Muscle of back (tissue), 13 donors: Measurements from ENCODE around the gene EFEMP2. TPM values are rescaled to one million over a fixed set of nuclear protein-coding genes. Genes with fewer than 3 reads are reported as not detected.

Experiments
- DNase-seq, 3 donors: peaks; one replicate each; pipeline versions ENCODE4 v3.0.0 to v3.0.0-alpha.2; 2013
- long read RNA-seq, 9 donors: transcript quantifications; one replicate each; lab custom pipeline, GENCODE V29; 2026
- polyA plus RNA-seq, 10 donors: library from polyadenylated mRNA; unstranded; fragments of 120-200 nt; gene quantifications; one replicate each; pipeline ENCODE4 v1.2.1, GENCODE V29; 2013; ENCODE audit not compliant: insufficient read length in 10 of 10

EFEMP2 gene
- polyA plus RNA-seq, result 100 to 1,000 TPM in 5 of 10 donors, 10 to 100 TPM in 5; 83.5 to 137 (median 101) TPM
- long read RNA-seq, donor 1, transcript EFEMP2-201 (11 exons, 2,034 nt), result major isoform, 19 of 42 reads
- long read RNA-seq, donor 1, transcript EFEMP2-217 (12 exons, 1,813 nt), result minor isoform, 5 of 42 reads
- long read RNA-seq, donor 1, transcript EFEMP2-212 (3 exons, 811 nt), result minor isoform, 5 of 42 reads
- long read RNA-seq, donor 1, partial matches to known transcripts, result 12 of 42 reads
- long read RNA-seq, donor 1, other reads (novel, unspliced or antisense), result 0 of 42 reads
- long read RNA-seq, donor 2, transcript EFEMP2-201 (11 exons, 2,034 nt), result major isoform, 21 of 35 reads
- long read RNA-seq, donor 2, partial matches to known transcripts, result 8 of 35 reads
- long read RNA-seq, donor 2, other reads (novel, unspliced or antisense), result 0 of 35 reads
- long read RNA-seq, donor 3, result 0 reads
- long read RNA-seq, donor 4, transcript EFEMP2-201 (11 exons, 2,034 nt), result major isoform, 18 of 44 reads
- long read RNA-seq, donor 4, transcript EFEMP2-217 (12 exons, 1,813 nt), result minor isoform, 6 of 44 reads
- long read RNA-seq, donor 4, partial matches to known transcripts, result 19 of 44 reads
- long read RNA-seq, donor 4, other reads (novel, unspliced or antisense), result 0 of 44 reads
- long read RNA-seq, donor 5, transcript EFEMP2-201 (11 exons, 2,034 nt), result major isoform, 38 of 83 reads
- long read RNA-seq, donor 5, transcript EFEMP2-217 (12 exons, 1,813 nt), result minor isoform, 8 of 83 reads
- long read RNA-seq, donor 5, partial matches to known transcripts, result 36 of 83 reads
- long read RNA-seq, donor 5, other reads (novel, unspliced or antisense), result 0 of 83 reads
- long read RNA-seq, donor 6, transcript EFEMP2-217 (12 exons, 1,813 nt), result minor isoform, 5 of 47 reads
- long read RNA-seq, donor 6, transcript EFEMP2-201 (11 exons, 2,034 nt), result major isoform, 34 of 47 reads
- long read RNA-seq, donor 6, partial matches to known transcripts, result 7 of 47 reads
- long read RNA-seq, donor 6, other reads (novel, unspliced or antisense), result 0 of 47 reads
- long read RNA-seq, donor 7, transcript EFEMP2-201 (11 exons, 2,034 nt), result major isoform, 15 of 41 reads
- long read RNA-seq, donor 7, transcript EFEMP2-217 (12 exons, 1,813 nt), result minor isoform, 7 of 41 reads
- long read RNA-seq, donor 7, partial matches to known transcripts, result 17 of 41 reads
- long read RNA-seq, donor 7, other reads (novel, unspliced or antisense), result 0 of 41 reads
- long read RNA-seq, donor 8, transcript EFEMP2-217 (12 exons, 1,813 nt), result minor isoform, 7 of 38 reads
- long read RNA-seq, donor 8, transcript EFEMP2-201 (11 exons, 2,034 nt), result major isoform, 15 of 38 reads
- long read RNA-seq, donor 8, partial matches to known transcripts, result 12 of 38 reads
- long read RNA-seq, donor 8, other reads (novel, unspliced or antisense), result 0 of 38 reads
- long read RNA-seq, donor 9, partial matches to known transcripts, result 0 of 1 reads
- long read RNA-seq, donor 9, other reads (novel, unspliced or antisense), result 0 of 1 reads

- peak; percentile 50 to 87 (median 82) for DNase-seq
These were observed at the start of gene EFEMP2 for GRCh38 chr11:65872586-65873317. EFEMP2 (minus strand) TSS chr11:65872800; CDS start chr11:65872354, 446 bp downstream.

DNA sequence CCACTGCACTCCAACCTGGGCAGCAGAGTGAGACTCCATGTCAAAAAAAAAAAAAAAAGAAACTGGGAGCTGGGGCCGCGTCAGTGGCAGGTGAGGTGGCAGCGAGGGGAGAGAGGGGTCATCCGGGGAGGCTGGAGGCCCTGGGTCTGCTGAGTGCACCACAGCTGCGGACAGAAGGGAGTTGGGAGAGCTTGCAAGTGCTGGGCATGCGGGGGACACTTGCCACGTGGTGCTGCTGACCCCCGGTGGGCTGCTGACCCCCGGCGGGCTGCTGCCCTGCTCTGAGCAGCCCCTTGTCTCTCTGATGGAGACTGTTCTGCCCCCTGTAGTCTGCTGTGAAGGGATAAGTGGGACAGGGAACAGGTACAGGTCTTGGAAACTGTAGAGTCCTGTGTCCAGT, 49.3 kb upstream of the EFEMP2 start:
- DNase-seq, result no peak

- no peak for DNase-seq
These were observed 48.5 kb upstream of the EFEMP2 start for GRCh38 chr11:65921033-65921555.

DNA sequence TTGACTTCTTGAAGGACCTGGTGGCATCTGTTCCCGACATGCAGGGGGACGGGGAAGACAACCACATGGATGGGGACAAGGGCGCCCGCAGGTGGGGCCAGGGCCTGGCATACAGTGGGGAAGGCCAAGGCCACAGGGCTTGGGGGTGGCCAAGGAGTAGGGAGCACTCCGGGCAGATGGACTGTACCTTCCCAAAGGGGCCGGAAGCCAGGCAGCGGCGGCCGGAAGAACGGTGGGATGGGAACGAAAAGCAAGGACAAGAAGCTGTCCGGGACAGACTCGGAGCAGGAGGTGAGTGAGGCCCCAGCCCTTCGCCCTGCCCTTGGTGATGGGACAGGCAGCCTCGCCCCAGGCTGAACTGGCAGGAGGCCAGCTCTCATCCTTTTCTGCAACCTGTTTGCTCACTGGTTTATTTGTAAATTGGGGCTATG, 47.8 kb upstream of the EFEMP2 start:
- DNase-seq, result no peak

GRCh38 chr11:65919573-65920371, 47.2 kb upstream of the EFEMP2 start:
- peak in 1 of 3 donors; percentile 48 for DNase-seq

DNA sequence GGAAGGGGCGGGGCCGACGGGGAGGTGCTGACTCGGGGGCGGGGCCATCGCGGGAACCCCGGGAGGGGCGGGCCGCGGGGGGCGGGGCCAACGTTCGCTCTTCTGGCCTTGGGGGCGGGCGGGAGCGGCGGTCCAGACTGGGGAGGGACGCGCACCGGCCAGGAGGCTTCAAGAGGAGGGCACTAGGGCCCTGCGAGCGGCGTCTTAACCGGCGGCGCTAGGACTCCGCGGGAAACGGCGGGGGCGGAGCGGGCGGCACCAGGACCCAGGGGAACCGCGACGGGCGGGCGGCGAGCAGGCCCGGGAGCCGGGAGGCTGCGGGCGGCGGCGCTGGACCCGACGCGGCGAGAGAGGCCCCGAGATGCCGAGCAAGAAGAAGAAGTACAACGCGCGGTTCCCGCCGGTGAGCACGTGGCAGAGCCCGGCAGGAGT, 46.6 kb upstream of the EFEMP2 start, which contains the start of gene DRAP1:
Gene DRAP1, plus strand, starts transcription at position 286 of the 432 bp plus-strand sequence. Its CDS starts 76 bp downstream, at position 362.
- peak; percentile 97 to 99 (median 99) for DNase-seq

DNA sequence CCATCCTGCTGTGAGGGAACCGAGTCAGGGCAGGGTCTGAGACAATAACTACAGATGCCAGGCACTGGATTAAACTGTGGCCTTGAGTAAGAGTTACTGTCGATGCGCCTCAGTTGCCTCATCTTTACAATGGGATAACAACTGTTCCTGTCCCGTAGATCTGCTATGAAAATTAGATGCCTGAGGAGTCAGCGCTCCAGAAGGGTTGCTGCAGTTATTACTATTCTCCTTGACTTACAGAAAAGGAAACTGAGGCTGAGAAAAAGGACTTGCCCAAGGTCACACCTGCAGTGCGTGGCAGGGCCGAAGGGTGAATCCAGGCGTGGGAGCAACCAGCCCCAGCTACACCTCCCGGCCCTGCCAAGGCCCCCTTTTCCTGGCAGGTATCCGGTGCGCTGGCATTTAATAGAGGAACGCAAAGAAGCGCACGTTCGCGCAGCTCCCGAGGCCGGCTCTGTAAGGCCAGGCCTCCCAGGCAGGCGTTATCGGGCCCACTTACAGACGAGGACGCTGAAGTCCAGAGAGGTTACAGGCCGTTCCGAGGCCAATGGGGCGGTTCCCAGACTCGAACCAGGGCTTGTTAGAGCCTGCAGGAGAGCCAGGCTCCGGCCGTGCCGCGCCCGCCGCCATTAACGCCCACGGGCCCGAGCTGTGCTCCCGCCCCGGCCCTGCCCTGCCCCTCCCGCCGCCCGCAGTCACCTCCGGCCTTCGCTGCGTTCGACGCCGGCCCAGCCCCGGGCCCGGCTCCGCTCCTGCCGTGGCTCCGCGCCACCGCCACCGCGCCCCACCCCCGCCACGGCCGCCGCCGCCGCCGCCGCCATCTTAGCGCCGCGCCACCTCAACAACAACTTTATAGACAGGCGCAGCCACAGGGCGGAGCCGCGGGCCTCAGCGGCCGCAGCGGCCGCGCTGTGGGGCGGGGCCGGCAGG, 45.9 kb upstream of the EFEMP2 start, which contains the start of gene C11orf68:
Gene C11orf68, minus strand, starts transcription at position 852 of the 930 bp plus-strand sequence. Its CDS starts 31 bp downstream, at position 821.
- peak in 2 of 3 donors; percentile 46 to 70 for DNase-seq

DNA sequence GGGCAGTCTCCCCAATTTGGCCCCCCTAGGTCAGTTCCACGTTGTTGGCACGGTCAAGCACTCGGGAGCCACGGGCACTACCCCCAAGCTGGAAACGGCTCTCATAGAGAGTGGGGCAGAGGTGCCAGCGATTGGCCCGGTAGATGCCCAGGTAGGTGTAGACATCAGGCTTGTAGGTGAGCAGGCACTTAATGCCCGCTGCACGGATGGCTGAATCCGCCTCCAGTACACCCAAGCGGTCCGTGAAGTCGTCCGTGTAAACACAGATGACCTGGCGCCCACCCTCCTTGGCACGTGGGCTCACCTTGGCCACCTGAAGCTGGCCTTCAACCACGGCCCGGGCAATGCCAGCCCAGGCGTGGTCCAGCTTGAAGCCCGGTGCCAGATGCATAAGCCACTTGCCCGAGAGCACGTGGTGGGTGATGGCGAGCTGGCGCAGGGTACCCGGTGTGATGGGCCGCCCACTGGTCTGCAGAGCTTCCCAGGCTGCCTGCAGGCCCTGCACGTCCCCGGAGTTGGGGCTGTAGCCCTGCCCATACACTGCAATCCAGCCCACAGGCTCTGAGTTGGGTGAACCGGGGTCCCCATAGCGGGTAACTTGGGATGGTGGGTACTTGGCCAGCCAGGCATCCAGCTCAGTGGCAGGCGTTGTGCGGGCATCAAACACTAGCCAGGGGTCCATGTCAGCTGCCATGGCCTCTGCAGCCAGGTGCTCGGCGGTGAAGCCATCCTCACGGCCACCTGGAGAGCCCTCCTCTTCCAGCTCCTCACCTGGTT, 45.0 kb upstream of the EFEMP2 start:
- no peak for DNase-seq

DNA sequence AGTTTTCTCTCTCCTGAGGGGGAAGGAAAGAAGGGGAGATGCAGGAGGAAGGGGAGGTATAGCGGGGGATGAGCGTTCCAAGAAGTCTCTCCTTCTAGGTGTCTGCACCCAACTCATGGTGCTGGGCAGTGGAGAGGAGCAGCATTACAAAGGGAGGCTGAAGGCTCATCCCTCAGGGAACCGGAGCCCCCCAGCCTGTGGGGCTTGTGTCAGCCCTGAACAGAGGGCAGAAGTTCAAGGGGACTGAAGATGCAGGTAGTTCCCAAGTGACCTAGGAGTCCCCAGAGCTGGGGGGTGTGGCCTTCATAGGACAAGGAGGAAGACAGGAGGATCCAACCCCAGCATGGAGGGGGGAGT, 44.5 kb upstream of the EFEMP2 start:
- DNase-seq, result no peak

DNA sequence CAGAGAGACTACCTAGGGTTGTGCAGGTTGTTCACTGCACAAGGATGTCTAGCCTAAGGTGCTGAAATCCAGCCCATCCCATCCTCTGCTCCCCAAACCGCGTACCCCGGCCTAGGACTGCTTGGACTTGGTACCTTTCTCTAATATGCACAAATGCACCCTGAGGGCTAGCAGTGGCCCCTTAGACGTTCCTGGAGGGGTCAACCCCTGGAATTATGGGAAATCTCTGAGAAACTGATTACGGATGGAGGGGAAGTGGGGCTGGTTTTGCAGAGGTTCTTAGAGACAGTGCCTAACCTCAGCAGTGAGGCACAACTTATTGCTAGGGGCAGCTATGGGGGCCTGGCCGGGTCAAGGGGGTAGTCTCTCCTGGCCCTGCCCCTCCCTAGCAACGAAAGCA, 43.8 kb upstream of the EFEMP2 start:
- no peak for DNase-seq

DNA sequence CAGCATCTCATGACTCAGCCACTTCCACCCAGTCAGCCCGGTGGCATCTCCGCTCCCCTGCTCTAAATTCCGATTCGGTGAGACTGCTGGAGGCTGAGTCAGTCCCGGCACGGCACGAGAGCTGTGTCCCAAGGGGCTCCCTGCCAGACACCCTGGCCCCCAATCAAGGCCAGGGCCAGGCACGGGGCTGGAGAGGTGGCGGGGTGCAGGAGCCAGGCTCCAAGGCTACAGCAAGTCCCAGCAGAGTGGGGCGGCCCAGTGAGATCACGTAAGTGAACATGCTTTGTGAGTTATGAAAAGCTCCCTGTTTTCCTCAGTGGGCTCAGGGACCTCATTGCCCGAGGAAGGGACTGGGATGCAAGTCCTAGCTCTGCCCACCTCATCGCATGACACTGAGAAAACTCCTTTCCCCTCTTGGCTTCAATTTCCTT, 43.2 kb upstream of the EFEMP2 start:
- peak in 1 of 3 donors; percentile 94 for DNase-seq

- DNase-seq, result no peak
These were observed 42.7 kb upstream of the EFEMP2 start for GRCh38 chr11:65915101-65915820.

GRCh38 chr11:65912845-65913244, 40.2 kb upstream of the EFEMP2 start:
- DNase-seq, result no peak

DNA sequence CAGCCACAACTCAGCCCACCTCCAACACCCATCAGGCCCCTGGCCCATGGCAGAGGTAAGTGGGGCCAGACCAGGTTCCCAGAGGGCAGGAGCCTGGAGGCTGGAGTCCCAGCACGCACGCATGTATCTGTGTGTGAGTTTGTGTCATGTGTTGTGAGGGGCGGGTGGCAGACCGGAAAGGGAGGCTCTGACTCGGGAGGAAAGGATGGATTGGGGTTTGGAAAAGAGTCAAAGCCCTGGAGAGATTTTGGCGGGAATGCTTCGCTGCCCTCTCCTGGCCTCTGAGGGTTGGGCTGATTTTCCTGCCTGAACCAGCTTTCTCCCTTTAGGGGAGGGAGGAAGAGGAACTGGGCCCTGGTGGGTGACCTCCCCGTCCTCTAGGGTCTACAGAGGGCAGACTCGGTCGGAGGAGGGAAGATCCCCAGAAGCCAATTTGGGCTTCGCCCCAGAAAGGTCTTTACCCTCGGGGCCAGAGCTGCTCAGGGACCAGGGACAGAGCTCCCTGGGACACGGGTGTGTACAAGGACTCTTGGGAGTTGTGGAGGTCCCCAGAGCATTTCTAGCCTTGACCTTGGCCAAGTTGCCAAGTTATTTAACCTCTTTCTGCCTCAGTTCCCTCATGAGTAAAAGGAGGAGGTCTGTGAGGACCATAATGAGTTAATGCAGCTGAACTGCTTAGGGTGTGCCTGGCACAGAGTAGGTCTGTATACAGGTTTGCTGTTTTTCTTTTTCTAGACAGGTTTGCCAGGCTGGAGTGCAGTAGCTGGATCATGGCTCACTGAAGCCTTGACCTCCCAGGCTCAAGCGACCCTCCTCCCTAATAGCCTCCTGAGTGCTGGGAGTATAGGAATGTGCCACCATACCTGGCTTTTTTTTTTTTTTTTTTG, 39.3 kb upstream of the EFEMP2 start:
- peak in 2 of 3 donors; percentile 67 to 84 for DNase-seq

DNA sequence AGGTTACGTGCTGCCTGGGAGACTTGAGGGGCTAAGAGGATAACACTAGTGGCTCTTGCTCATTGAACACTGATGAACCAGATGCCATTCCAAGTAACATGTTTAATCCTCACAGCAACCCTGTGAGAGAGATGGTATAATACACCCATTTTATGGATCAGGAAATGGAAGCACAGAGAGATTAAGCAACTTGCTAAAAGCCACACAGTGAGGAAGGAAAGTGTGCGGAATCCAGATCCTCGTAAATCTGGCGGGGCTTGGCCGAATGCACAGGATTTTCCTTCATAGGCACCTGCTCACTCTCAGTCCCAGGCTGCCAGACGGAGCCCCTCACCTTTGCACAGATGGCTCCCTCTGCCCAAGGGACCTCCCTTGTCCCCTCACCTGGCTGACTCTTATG, 35.3 kb upstream of the EFEMP2 start:
- DNase-seq, result no peak
